PC-9 (cell line): ENCODE results near the gene PDIA6. TPM values are rescaled to one million over a fixed set of nuclear protein-coding genes. Genes with fewer than 3 reads are reported as not detected.

ENCODE experiments used
- BruUV-seq: library from RNA; stranded (reverse); fragments of 400-500 nt; replicated peaks from 2 replicates; lab custom pipeline; 2021; lab: Mats Ljungman, UMichigan
- CTCF ChIA-PET: fragments of 300-600 bp; sonication (Branson Sonifier 250); formaldehyde crosslinking; loops from one replicate; lab custom pipeline; 2022; ENCODE audit warnings: antibody characterized with exemption; lab: Charles Lee
- POLR2A ChIA-PET: fragments of 300-600 bp; sonication (Branson Sonifier 250); formaldehyde crosslinking; loops from one replicate; lab custom pipeline; 2022; ENCODE audit warnings: antibody characterized with exemption; ENCODE audit not compliant: unreplicated experiment; lab: Charles Lee
- DNase-seq, 2 experiments: peaks; one replicate each; pipeline versions ENCODE4 v3.0.0 to v3.0.0-alpha.2; 2015 to 2022; ENCODE audit warnings: mixed read lengths in 1 of 2
- H2AFZ ChIP-seq: fragments of 200-600 bp; sonication (generic); 2 replicates; pipeline ENCODE4 v1.8.1; 2017; ENCODE audit warnings: antibody characterized with exemption
- H3F3A ChIP-seq: fragments of 200-600 bp; sonication (generic); 2 replicates; pipeline ENCODE4 v1.8.1; 2017; ENCODE audit warnings: antibody characterized with exemption, mild to moderate bottlenecking, low read depth; ENCODE audit not compliant: insufficient read depth
- H3K27ac ChIP-seq: fragments of 200-600 bp; sonication (generic); 2 replicates; pipeline ENCODE4 v1.6.1; 2016; ENCODE audit warnings: mixed run types
- H3K27me3 ChIP-seq: fragments of 200-600 bp; sonication (generic); 2 replicates; pipeline ENCODE4 v1.6.1; 2016; ENCODE audit warnings: low read depth, mixed run types; ENCODE audit not compliant: insufficient read depth
- H3K36me3 ChIP-seq: fragments of 200-600 bp; sonication (generic); 2 replicates; pipeline ENCODE4 v1.6.1; 2016; ENCODE audit warnings: low read depth, mixed run types
- H3K4me1 ChIP-seq: fragments of 200-600 bp; sonication (generic); replicated peaks from 2 replicates; pipeline ENCODE4 v1.6.1; 2016; ENCODE audit warnings: mixed run types; ENCODE audit not compliant: insufficient read depth
- H3K4me2 ChIP-seq: fragments of 200-600 bp; sonication (generic); 2 replicates; pipeline ENCODE4 v1.6.1; 2017; ENCODE audit warnings: mixed run types
- H3K4me3 ChIP-seq: fragments of 200-600 bp; sonication (generic); 2 replicates; pipeline ENCODE4 v1.6.1; 2016; ENCODE audit warnings: mixed run types
- H3K79me2 ChIP-seq: fragments of 200-600 bp; sonication (generic); 2 replicates; pipeline ENCODE4 v1.6.1; 2017; ENCODE audit warnings: low read depth, mixed run types
- H3K9me2 ChIP-seq: fragments of 200-600 bp; sonication (generic); 2 replicates; pipeline ENCODE4 v1.8.1; 2017; ENCODE audit warnings: mild to moderate bottlenecking; ENCODE audit not compliant: insufficient read depth
- H3K9me3 ChIP-seq: fragments of 200-600 bp; sonication (generic); 2 replicates; pipeline ENCODE4 v1.8.1; 2016; ENCODE audit warnings: low read depth; ENCODE audit not compliant: insufficient read depth
- H4K20me1 ChIP-seq: fragments of 200-600 bp; sonication (generic); 2 replicates; pipeline ENCODE4 v1.8.1; 2017; ENCODE audit not compliant: insufficient read depth
- CTCF ChIP-seq: fragments of 200-600 bp; sonication (generic); conservative IDR thresholded peaks from 2 replicates; pipeline ENCODE4 v1.6.1; 2017; ENCODE audit warnings: mixed run types, antibody characterized with exemption, mild to moderate bottlenecking, moderate library complexity
- EZH2 ChIP-seq: fragments of 200-600 bp; sonication (generic); IDR thresholded peaks from 2 replicates; pipeline ENCODE4 v1.8.0; 2017; ENCODE audit warnings: antibody characterized with exemption, low read depth
- intact Hi-C: fragments of 100-400 bp; cut with micrococcal nuclease; formaldehyde crosslinking; loops from one replicate; pipeline ENCODE4 v1.10.0; 2022; ENCODE audit not compliant: unreplicated experiment
- total RNA-seq: library from RNA; stranded (reverse); gene quantifications from 2 replicates; pipeline ENCODE4 v1.2.3, GENCODE V29; 2021

Gene PDIA6
- total RNA-seq, 1 experiment from 2014 or later: 170 TPM

- Histone ChIP-seq H3K4me2 (no peak overlapping the region), H2AFZ (no peak overlapping the region), H3K4me3 (no peak overlapping the region), H3K4me1 (peaks cover 9% of the 10 kb centered on the region; the same call in 1 of the 2 replicates), H4K20me1 (no peaks in the 10 kb centered on the region), H3K36me3 (no peaks in the 10 kb centered on the region), H3K9me2 (no peaks in the 10 kb centered on the region), H3K27ac (no peak overlapping the region), H3K27me3 (no peaks in the 10 kb centered on the region), H3K9me3 (peaks cover 19% of the 10 kb centered on the region; the same call in 1 of the 2 replicates), H3K79me2 (no peaks in the 10 kb centered on the region), H3F3A (no peaks in the 10 kb centered on the region)
- BruUV-seq: no TSS peak
- intact Hi-C loops: no loop called here
- TF ChIP-seq CTCF (no peak), EZH2 (no peak)
- no peak for DNase-seq
- ChIA-PET CTCF (no interaction called here), POLR2A (interaction anchor here (0.7 kb wide), 1 partner anchor 154 kb away, joined by 3 read pairs; no protein-coding TSS in a partner anchor)
Measured at GRCh38 chr2:10842506-10842905, 29.9 kb upstream of the PDIA6 start.

DNA sequence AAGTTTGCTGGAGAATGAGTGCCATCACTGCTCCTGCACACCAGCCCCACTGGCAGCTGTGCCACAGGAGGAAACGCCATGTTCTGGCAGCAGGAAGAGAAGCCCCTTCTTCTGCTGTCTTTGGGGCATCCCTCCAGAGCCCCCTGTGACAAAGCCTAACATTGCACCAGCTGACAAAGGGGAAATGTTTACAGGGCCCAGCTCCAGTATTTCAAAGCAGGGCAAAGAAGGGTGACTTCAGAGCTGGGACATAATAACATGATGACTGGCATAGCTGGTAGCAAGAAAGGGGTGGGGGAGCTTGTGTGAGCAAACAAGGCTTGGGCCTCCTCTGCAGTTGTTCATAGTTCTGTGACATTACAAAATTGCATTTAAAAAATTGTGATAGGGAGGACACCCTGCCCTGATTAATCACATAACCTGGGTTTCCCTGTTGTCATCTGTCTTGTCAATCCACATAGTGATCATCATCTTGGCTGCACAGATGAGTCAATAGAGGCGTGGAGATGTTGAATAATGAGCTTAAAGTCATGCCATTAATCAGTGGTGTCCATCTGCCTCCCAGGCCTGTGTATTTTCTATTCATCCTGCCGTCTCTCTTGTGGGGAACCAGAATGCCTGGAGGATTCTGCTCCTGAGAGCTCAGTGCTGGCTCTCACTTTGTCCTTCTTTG, 29.1 kb upstream of the PDIA6 start:
- ChIA-PET CTCF (interaction anchor here (0.6 kb wide), 1 partner anchor 504 kb away, joined by 13 read pairs; no protein-coding TSS in a partner anchor), POLR2A (no interaction called here)
- no peaks in the 10 kb centered on the region for H4K20me1 ChIP-seq
- H3K27me3 ChIP-seq: no peaks in the 10 kb centered on the region
- no peak for DNase-seq
- intact Hi-C loops: no loop called here
- no peak overlapping the region for H2AFZ ChIP-seq
- BruUV-seq: no TSS peak
- no peak overlapping the region for H3K4me3 ChIP-seq
- H3K9me3 ChIP-seq: peaks cover 19% of the 10 kb centered on the region; the same call in 1 of the 2 replicates
- no peaks in the 10 kb centered on the region for H3F3A ChIP-seq
- no peak overlapping the region for H3K27ac ChIP-seq
- no peaks in the 10 kb centered on the region for H3K79me2 ChIP-seq
- TF ChIP-seq EZH2: no peak
- TF ChIP-seq CTCF: no peak
- H3K4me1 ChIP-seq: peaks cover 9% of the 10 kb centered on the region; the same call in 1 of the 2 replicates
- no peaks in the 10 kb centered on the region for H3K9me2 ChIP-seq
- H3K36me3 ChIP-seq: no peaks in the 10 kb centered on the region
- no peak overlapping the region for H3K4me2 ChIP-seq

GRCh38 chr2:10839813-10840212, 27.2 kb upstream of the PDIA6 start:
- no peak for TF ChIP-seq CTCF
- no peak for TF ChIP-seq EZH2
- no peak overlapping the region for H2AFZ ChIP-seq
- BruUV-seq: no TSS peak
- H3K4me3 ChIP-seq: no peak overlapping the region
- H3K27ac ChIP-seq: no peak overlapping the region
- no peaks in the 10 kb centered on the region for H3F3A ChIP-seq
- no peaks in the 10 kb centered on the region for H3K9me2 ChIP-seq
- H3K4me2 ChIP-seq: no peak overlapping the region
- H3K9me3 ChIP-seq: peaks cover 19% of the 10 kb centered on the region; the same call in 1 of the 2 replicates
- no peaks in the 10 kb centered on the region for H3K27me3 ChIP-seq
- intact Hi-C loops: loop anchor here (5.0 kb wide), 1 partner anchor 187 kb away; no protein-coding TSS in a partner anchor
- no peaks in the 10 kb centered on the region for H3K79me2 ChIP-seq
- no peaks in the 10 kb centered on the region for H4K20me1 ChIP-seq
- DNase-seq: no peak
- ChIA-PET POLR2A (no interaction called here), CTCF (no interaction called here)
- H3K36me3 ChIP-seq: no peaks in the 10 kb centered on the region
- H3K4me1 ChIP-seq: peaks cover 9% of the 10 kb centered on the region; the same call in 1 of the 2 replicates
